ENCODE results near the gene GPRC5A.

The GPRC5A gene

GRCh38 chr12:12926571-12927071, 35.3 kb downstream of the GPRC5A start:
- no peak for TF ChIP-seq CTCF (IDR thresholded peaks at IDR 0.05; ENCODE audit: insufficient read depth, low read depth, low read length, missing control alignments)
- DNase-seq (ENCODE audit: low read depth) = no peak
- no peak overlapping the region for H3K4me3 ChIP-seq (ENCODE audit: low read depth, low read length)

- no peak for TF ChIP-seq CTCF (IDR thresholded peaks at IDR 0.05; ENCODE audit: insufficient read depth, low read depth, low read length, missing control alignments)
- no peak overlapping the region for H3K4me3 ChIP-seq (ENCODE audit: low read depth, low read length)
- DNase-seq (ENCODE audit: low read depth) = no peak
Measured at GRCh38 chr12:12927211-12928079, 36.1 kb downstream of the GPRC5A start.

GRCh38 chr12:12929696-12930095, 38.3 kb downstream of the GPRC5A start:
- no peak for TF ChIP-seq CTCF (IDR thresholded peaks at IDR 0.05; ENCODE audit: insufficient read depth, low read depth, low read length, missing control alignments)
- no peak overlapping the region for H3K4me3 ChIP-seq (ENCODE audit: low read depth, low read length)
- DNase-seq (ENCODE audit: low read depth) = no peak

- no peak for DNase-seq (ENCODE audit: low read depth)
- TF ChIP-seq CTCF (IDR thresholded peaks at IDR 0.05; ENCODE audit: insufficient read depth, low read depth, low read length, missing control alignments) = no peak
- H3K4me3 ChIP-seq (ENCODE audit: low read depth, low read length) = no peak overlapping the region
Measured at GRCh38 chr12:12930633-12931219, 39.4 kb downstream of the GPRC5A start.

GRCh38 chr12:12933742-12934141, 42.4 kb downstream of the GPRC5A start:
- no peak for TF ChIP-seq CTCF (IDR thresholded peaks at IDR 0.05; ENCODE audit: insufficient read depth, low read depth, low read length, missing control alignments)
- no peak overlapping the region for H3K4me3 ChIP-seq (ENCODE audit: low read depth, low read length)
- DNase-seq (ENCODE audit: low read depth) = no peak

GRCh38 chr12:12934556-12934955, 43.2 kb downstream of the GPRC5A start:
- DNase-seq (ENCODE audit: low read depth) = no peak
- TF ChIP-seq CTCF (IDR thresholded peaks at IDR 0.05; ENCODE audit: insufficient read depth, low read depth, low read length, missing control alignments) = no peak
- no peak overlapping the region for H3K4me3 ChIP-seq (ENCODE audit: low read depth, low read length)

Measured in GM12865 (cell line).